WTC11 (cell line): ENCODE measurements around the gene DEFB127. TPM values are rescaled to one million over a fixed set of nuclear protein-coding genes. Genes with fewer than 3 reads are reported as not detected.

Experiments
- ATAC-seq: fragments of 200-7000 bp; cut with Tn5 transposase; 2 replicates; pipeline ENCODE4 v1.10.0; 2021; ENCODE audit warnings: mild to moderate bottlenecking, moderate library complexity
- CTCF ChIA-PET: fragments of 300-600 bp; sonication (Branson Sonifier 250); formaldehyde crosslinking; loops from one replicate; lab custom pipeline; 2021; ENCODE audit warnings: antibody characterized with exemption; lab: Charles Lee
- POLR2A ChIA-PET: fragments of 350-600 bp; sonication (Branson Sonifier 250); formaldehyde crosslinking; loops from one replicate; lab custom pipeline; 2021; ENCODE audit warnings: antibody characterized with exemption; lab: Charles Lee
- DNase-seq: peaks from one replicate; pipeline ENCODE4 v3.0.0; 2021; ENCODE audit warnings: low spot score
- H3K27ac Mint-ChIP-seq: 2 replicates; pipeline ENCODE4 v1.8.0; 2021; ENCODE audit warnings: mixed read lengths
- H3K27me3 Mint-ChIP-seq: 2 replicates; pipeline ENCODE4 v1.8.0; 2021; ENCODE audit warnings: low read depth, mild to moderate bottlenecking, moderate library complexity, mixed read lengths
- H3K36me3 Mint-ChIP-seq: 2 replicates; pipeline ENCODE4 v1.8.0; 2021; ENCODE audit warnings: mixed read lengths
- H3K4me1 Mint-ChIP-seq: 2 replicates; pipeline ENCODE4 v1.8.0; 2022; ENCODE audit warnings: mixed read lengths
- H3K4me3 Mint-ChIP-seq: 2 replicates; pipeline ENCODE4 v1.8.0; 2021; ENCODE audit warnings: mild to moderate bottlenecking, moderate library complexity, mixed read lengths
- H3K9me3 Mint-ChIP-seq: 2 replicates; pipeline ENCODE4 v1.8.0; 2021; ENCODE audit warnings: mixed read lengths
- ATF1 ChIP-seq: sonication (generic); formaldehyde crosslinking; IDR thresholded peaks from 2 replicates; pipeline ENCODE4 v1.8.1; 2023; ENCODE audit warnings: mild to moderate bottlenecking, moderate library complexity, missing genetic modification reagents
- ATF2 ChIP-seq: sonication (generic); formaldehyde crosslinking; IDR thresholded peaks from 2 replicates; pipeline ENCODE4 v1.8.1; 2022; ENCODE audit warnings: low read depth, missing genetic modification reagents, borderline replicate concordance
- CBFB ChIP-seq: sonication (generic); formaldehyde crosslinking; IDR thresholded peaks from 2 replicates; pipeline ENCODE4 v1.8.1; 2022; ENCODE audit warnings: mild to moderate bottlenecking, low read depth, missing genetic modification reagents
- CDX4 ChIP-seq: fragments of 250-450 bp; sonication (Bioruptor Pico); IDR thresholded peaks from 2 replicates; pipeline ENCODE4 v1.9.0; 2021; ENCODE audit warnings: moderate library complexity, mild to moderate bottlenecking, inconsistent platforms, borderline replicate concordance
- CREB1 ChIP-seq: sonication (generic); formaldehyde crosslinking; IDR thresholded peaks from 2 replicates; pipeline ENCODE4 v1.8.0; 2023; ENCODE audit warnings: mild to moderate bottlenecking, missing genetic modification reagents
- E2F5 ChIP-seq: sonication (generic); formaldehyde crosslinking; IDR thresholded peaks from 2 replicates; pipeline ENCODE4 v1.8.1; 2022; ENCODE audit warnings: mild to moderate bottlenecking, moderate library complexity, missing genetic modification reagents
- ELF4 ChIP-seq: sonication (generic); formaldehyde crosslinking; IDR thresholded peaks from 2 replicates; pipeline ENCODE4 v1.8.1; 2022; ENCODE audit warnings: low read depth, mild to moderate bottlenecking, moderate library complexity, missing genetic modification reagents
- ERG ChIP-seq: fragments of 250-450 bp; sonication (Bioruptor Pico); IDR thresholded peaks from 2 replicates; pipeline ENCODE4 v1.8.0; 2021; ENCODE audit warnings: mild to moderate bottlenecking
- GRHL2 ChIP-seq: fragments of 250-450 bp; sonication (Bioruptor Pico); IDR thresholded peaks from 2 replicates; pipeline ENCODE4 v1.8.0; 2022; ENCODE audit warnings: mild to moderate bottlenecking, moderate library complexity; ENCODE audit not compliant: insufficient replicate concordance, severe bottlenecking
- HMGXB4 ChIP-seq: sonication (generic); formaldehyde crosslinking; IDR thresholded peaks from 2 replicates; pipeline ENCODE4 v1.8.1; 2023; ENCODE audit warnings: mild to moderate bottlenecking, moderate library complexity, missing genetic modification reagents
- JAZF1 ChIP-seq: fragments of 250-450 bp; sonication (Bioruptor Pico); IDR thresholded peaks from 2 replicates; pipeline ENCODE4 v1.9.0; 2021; ENCODE audit warnings: moderate library complexity, mild to moderate bottlenecking, inconsistent platforms
- MXD4 ChIP-seq: fragments of 250-450 bp; sonication (Bioruptor Pico); IDR thresholded peaks from 2 replicates; pipeline ENCODE4 v1.8.0; 2021; ENCODE audit warnings: mild to moderate bottlenecking, moderate library complexity, borderline replicate concordance
- MYBL2 ChIP-seq: sonication (generic); formaldehyde crosslinking; IDR thresholded peaks from 2 replicates; pipeline ENCODE4 v1.8.1; 2023; ENCODE audit warnings: mild to moderate bottlenecking, moderate library complexity, missing genetic modification reagents
- NFATC4 ChIP-seq: fragments of 250-450 bp; sonication (Bioruptor Pico); IDR thresholded peaks from 2 replicates; pipeline ENCODE4 v1.9.0; 2021; ENCODE audit warnings: mild to moderate bottlenecking
- NFYB ChIP-seq: sonication (generic); formaldehyde crosslinking; conservative IDR thresholded peaks from 2 replicates; pipeline ENCODE4 v1.8.0; 2022; ENCODE audit warnings: low read depth, missing genetic modification reagents
- NR3C1 ChIP-seq: sonication (generic); formaldehyde crosslinking; conservative IDR thresholded peaks from 2 replicates; pipeline ENCODE4 v1.8.1; 2023; ENCODE audit warnings: low read depth, mild to moderate bottlenecking, missing genetic modification reagents
- PREB ChIP-seq: sonication (generic); formaldehyde crosslinking; IDR thresholded peaks from 2 replicates; pipeline ENCODE4 v1.8.1; 2022; ENCODE audit warnings: mild to moderate bottlenecking, missing genetic modification reagents, moderate library complexity, borderline replicate concordance
- ZMAT4 ChIP-seq: fragments of 250-450 bp; sonication (Bioruptor Pico); IDR thresholded peaks from 2 replicates; pipeline ENCODE4 v1.9.0; 2021; ENCODE audit warnings: mild to moderate bottlenecking
- ZNF121 ChIP-seq: sonication (generic); formaldehyde crosslinking; IDR thresholded peaks from 2 replicates; pipeline ENCODE4 v1.8.0; 2023; ENCODE audit warnings: missing genetic modification reagents
- ZNF423 ChIP-seq: fragments of 250-450 bp; sonication (Bioruptor Pico); IDR thresholded peaks from 2 replicates; pipeline ENCODE4 v2.1.2; 2022; ENCODE audit warnings: mild to moderate bottlenecking, moderate library complexity
- total RNA-seq: library from RNA; stranded (reverse); gene quantifications from 3 replicates; pipeline ENCODE4 v1.2.3, GENCODE V29; 2021

The DEFB127 gene
- total RNA-seq, 1 experiment from 2014 or later = not detected

GRCh38 chr20:187733-188132 is 30.5 kb downstream of the DEFB127 start (continued):
- no peak for TF ChIP-seq ZMAT4
- TF ChIP-seq CDX4 = no peak
- no peak for TF ChIP-seq CBFB
- TF ChIP-seq ATF1 (CRISPR knock-in tag) = no peak
- TF ChIP-seq, all 79 proteins: peak for 0

- CTCF ChIA-PET = no interaction called here
- POLR2A ChIA-PET = no interaction called here
Observed at GRCh38 chr20:189611-190010, 32.4 kb downstream of the DEFB127 start, which contains the start of gene DEFB128. TSS of gene DEFB128 (minus strand) at chr20:189711. CDS start at chr20:189623, 88 bp downstream.

GRCh38 chr20:198225-198624 is 41.0 kb downstream of the DEFB127 start:
- Mint-ChIP-seq H3K4me3 (no peak overlapping the region), H3K27me3 (peaks cover 84% of the 10 kb centered on the region), H3K27ac (no peak overlapping the region), H3K9me3 (peaks cover 10% of the 10 kb centered on the region), H3K36me3 (no peaks in the 10 kb centered on the region; the same call in 1 of the 2 replicates), H3K4me1 (no peaks in the 10 kb centered on the region)
- no peak for DNase-seq
- no peak for TF ChIP-seq ATF2 (CRISPR knock-in tag)
- TF ChIP-seq NFATC4 (CRISPR knock-in tag) = no peak
- no peak for TF ChIP-seq NFYB (CRISPR knock-in tag)
- TF ChIP-seq E2F5 = no peak
- ATAC-seq = no peak
- ChIA-PET CTCF (no interaction called here), POLR2A (no interaction called here)

More at GRCh38 chr20:189611-190010, 32.4 kb downstream of the DEFB127 start, which contains the start of gene DEFB128:
- H3K4me1 Mint-ChIP-seq = no peaks in the 10 kb centered on the region
- H3K4me3 Mint-ChIP-seq = no peak within 1 kb of the TSS
- no peak within 1 kb of the TSS for H3K27ac Mint-ChIP-seq
- DNase-seq = no peak
- peaks cover 45% of the 10 kb centered on the region for H3K9me3 Mint-ChIP-seq
- peaks cover 91% of the 10 kb centered on the region for H3K27me3 Mint-ChIP-seq
- no peak for ATAC-seq
- TF ChIP-seq ATF1 (CRISPR knock-in tag) (no peak), HMGXB4 (CRISPR knock-in tag) (no peak), MYBL2 (CRISPR knock-in tag) (no peak), ELF4 (CRISPR knock-in tag) (no peak), PREB (CRISPR knock-in tag) (no peak), MXD4 (CRISPR knock-in tag) (no peak), NR3C1 (CRISPR knock-in tag) (no peak), ERG (no peak), JAZF1 (CRISPR knock-in tag) (no peak), ZNF121 (no peak), CREB1 (no peak), GRHL2 (CRISPR knock-in tag) (no peak), ZNF423 (CRISPR knock-in tag) (no peak)
- H3K36me3 Mint-ChIP-seq = 0 out of 2 replicates have a peak, but pooled peaks cover 3% of the 10 kb centered on the region
